DOHH2 (cell line): ENCODE data around the gene EZH1.

Source experiments
- H3F3A ChIP-seq: fragments of 200-600 bp; sonication (generic), shearing (Covaris generic); 2 replicates; pipeline ENCODE4 v1.6.0; 2016; ENCODE audit warnings: antibody characterized with exemption, mild to moderate bottlenecking; ENCODE audit not compliant: control insufficient read depth, insufficient read depth
- H3K27ac ChIP-seq: fragments of 200-600 bp; sonication (generic); 2 replicates; pipeline ENCODE4 v1.5.1; 2014; ENCODE audit warnings: low read depth, mild to moderate bottlenecking, low read length, moderate library complexity
- H3K27me3 ChIP-seq: fragments of 200-600 bp; sonication (generic); 2 replicates; pipeline ENCODE4 v1.6.1; 2014; ENCODE audit warnings: mild to moderate bottlenecking, low read length, mixed read lengths; ENCODE audit not compliant: control insufficient read depth
- H3K36me3 ChIP-seq: fragments of 200-600 bp; sonication (generic); 2 replicates; pipeline ENCODE4 v1.6.1; 2014; ENCODE audit warnings: mild to moderate bottlenecking, low read length, moderate library complexity, mixed read lengths; ENCODE audit not compliant: control insufficient read depth
- H3K4me1 ChIP-seq: fragments of 200-600 bp; sonication (generic); 2 replicates; pipeline ENCODE4 v1.6.1; 2014; ENCODE audit warnings: mild to moderate bottlenecking, low read length, mixed read lengths; ENCODE audit not compliant: control insufficient read depth
- H3K4me2 ChIP-seq: fragments of 200-600 bp; sonication (generic); 2 replicates; pipeline ENCODE4 v1.6.0; 2014; ENCODE audit warnings: mild to moderate bottlenecking, low read length, moderate library complexity
- H3K4me3 ChIP-seq: fragments of 200-600 bp; sonication (generic); 2 replicates; pipeline ENCODE4 v1.5.1; 2014; ENCODE audit warnings: mild to moderate bottlenecking, low read length, mixed read lengths
- H3K79me2 ChIP-seq: fragments of 200-600 bp; sonication (generic); 2 replicates; pipeline ENCODE4 v1.6.1; 2014; ENCODE audit warnings: mild to moderate bottlenecking, low read length, mixed read lengths; ENCODE audit not compliant: control insufficient read depth
- H3K9me2 ChIP-seq: fragments of 200-600 bp; sonication (generic); replicated peaks from 2 replicates; pipeline ENCODE4 v1.6.1; 2014; ENCODE audit warnings: mild to moderate bottlenecking, low read length, mixed read lengths; ENCODE audit not compliant: control insufficient read depth
- H3K9me3 ChIP-seq: fragments of 200-600 bp; sonication (generic); 2 replicates; pipeline ENCODE4 v1.6.1; 2014; ENCODE audit warnings: antibody characterized with exemption, low read length, mixed read lengths; ENCODE audit not compliant: control insufficient read depth, insufficient read depth
- H4K20me1 ChIP-seq: fragments of 200-600 bp; sonication (generic); 2 replicates; pipeline ENCODE4 v1.6.0; 2014; ENCODE audit warnings: low read depth, mild to moderate bottlenecking, antibody characterized with exemption, low read length, moderate library complexity; ENCODE audit not compliant: control insufficient read depth, insufficient read depth
- CTCF ChIP-seq: fragments of 200-600 bp; sonication (generic); IDR thresholded peaks from one replicate; pipeline ENCODE4 v1.5.1; 2014; ENCODE audit warnings: antibody characterized with exemption, mild to moderate bottlenecking, low read depth, low read length; ENCODE audit not compliant: poor library complexity, severe bottlenecking
- EZH2phosphoT487 ChIP-seq: fragments of 200-600 bp; sonication (generic); IDR thresholded peaks from 2 replicates; pipeline ENCODE4 v1.6.1; 2017; ENCODE audit warnings: borderline replicate concordance, mild to moderate bottlenecking, antibody characterized with exemption, low read length, moderate library complexity, mixed read lengths

EZH1 gene

GRCh38 chr17:42695500-42695899 lies 49.3 kb downstream of the EZH1 start:
- Histone ChIP-seq H3K27ac (no peak overlapping the region), H4K20me1 (no peaks in the 10 kb centered on the region), H3K9me2 (no peaks in the 10 kb centered on the region), H3K79me2 (no peaks in the 10 kb centered on the region), H3K36me3 (no peaks in the 10 kb centered on the region), H3K4me2 (no peak overlapping the region), H3F3A (no peaks in the 10 kb centered on the region), H3K4me1 (no peaks in the 10 kb centered on the region), H3K9me3 (no peaks in the 10 kb centered on the region), H3K4me3 (no peak overlapping the region), H3K27me3 (no peaks in the 10 kb centered on the region)
- no peak for TF ChIP-seq CTCF
- no peak for TF ChIP-seq EZH2phosphoT487

GRCh38 chr17:42694524-42694923 lies 50.3 kb downstream of the EZH1 start:
- H3K27ac ChIP-seq, result no peak overlapping the region
- no peaks in the 10 kb centered on the region for H3K9me3 ChIP-seq
- no peaks in the 10 kb centered on the region for H4K20me1 ChIP-seq
- no peaks in the 10 kb centered on the region for H3K79me2 ChIP-seq
- no peak for TF ChIP-seq CTCF
- no peak for TF ChIP-seq EZH2phosphoT487
- H3K9me2 ChIP-seq, result no peaks in the 10 kb centered on the region
- H3F3A ChIP-seq, result no peaks in the 10 kb centered on the region
- H3K27me3 ChIP-seq, result no peaks in the 10 kb centered on the region
- no peak overlapping the region for H3K4me2 ChIP-seq
- no peak overlapping the region for H3K4me3 ChIP-seq
- no peaks in the 10 kb centered on the region for H3K4me1 ChIP-seq
- no peaks in the 10 kb centered on the region for H3K36me3 ChIP-seq

GRCh38 chr17:42692489-42692888 lies 52.4 kb downstream of the EZH1 start:
- H3F3A ChIP-seq, result no peaks in the 10 kb centered on the region
- TF ChIP-seq CTCF (no peak), EZH2phosphoT487 (no peak)
- H3K79me2 ChIP-seq, result no peaks in the 10 kb centered on the region
- H3K27ac ChIP-seq, result no peak overlapping the region
- H3K9me2 ChIP-seq, result no peaks in the 10 kb centered on the region
- no peaks in the 10 kb centered on the region for H3K4me1 ChIP-seq
- H3K9me3 ChIP-seq, result no peaks in the 10 kb centered on the region
- H3K4me3 ChIP-seq, result no peak overlapping the region
- H3K4me2 ChIP-seq, result no peak overlapping the region
- no peaks in the 10 kb centered on the region for H3K36me3 ChIP-seq
- no peaks in the 10 kb centered on the region for H4K20me1 ChIP-seq
- no peaks in the 10 kb centered on the region for H3K27me3 ChIP-seq
